PC-9 (cell line): ENCODE data around the gene BHLHA9.

Experiments used
- EZH2 ChIP-seq: fragments of 200-600 bp; sonication (generic); IDR thresholded peaks from 2 replicates; pipeline ENCODE4 v1.8.0; 2017; ENCODE audit warnings: antibody characterized with exemption, low read depth
- TF ChIP-seq, protein P1 (sequence below): fragments of 200-600 bp; sonication (generic); conservative IDR thresholded peaks from 2 replicates; pipeline ENCODE4 v1.6.1; 2017; ENCODE audit warnings: mixed run types, antibody characterized with exemption, mild to moderate bottlenecking, moderate library complexity

DNA sequence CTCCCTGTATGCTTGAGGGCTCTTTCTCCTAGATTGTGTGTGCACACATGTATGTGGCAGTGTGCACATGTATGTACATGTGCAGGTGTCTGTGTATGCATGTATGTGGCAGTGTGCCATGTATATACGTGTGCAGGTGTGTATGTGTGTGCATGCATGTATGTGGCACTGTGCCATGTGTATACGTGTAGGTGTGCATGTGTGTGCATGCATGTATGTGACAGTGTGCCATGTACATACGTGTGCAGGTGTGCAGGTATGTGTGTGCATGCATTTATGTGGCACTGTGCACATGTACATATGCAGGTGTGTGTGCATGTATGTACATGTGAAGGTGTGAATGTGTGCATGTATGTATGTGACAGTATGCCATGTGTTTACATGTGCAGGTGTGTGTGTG is 43.9 kb upstream of the BHLHA9 start:
- TF ChIP-seq, protein P1, sequence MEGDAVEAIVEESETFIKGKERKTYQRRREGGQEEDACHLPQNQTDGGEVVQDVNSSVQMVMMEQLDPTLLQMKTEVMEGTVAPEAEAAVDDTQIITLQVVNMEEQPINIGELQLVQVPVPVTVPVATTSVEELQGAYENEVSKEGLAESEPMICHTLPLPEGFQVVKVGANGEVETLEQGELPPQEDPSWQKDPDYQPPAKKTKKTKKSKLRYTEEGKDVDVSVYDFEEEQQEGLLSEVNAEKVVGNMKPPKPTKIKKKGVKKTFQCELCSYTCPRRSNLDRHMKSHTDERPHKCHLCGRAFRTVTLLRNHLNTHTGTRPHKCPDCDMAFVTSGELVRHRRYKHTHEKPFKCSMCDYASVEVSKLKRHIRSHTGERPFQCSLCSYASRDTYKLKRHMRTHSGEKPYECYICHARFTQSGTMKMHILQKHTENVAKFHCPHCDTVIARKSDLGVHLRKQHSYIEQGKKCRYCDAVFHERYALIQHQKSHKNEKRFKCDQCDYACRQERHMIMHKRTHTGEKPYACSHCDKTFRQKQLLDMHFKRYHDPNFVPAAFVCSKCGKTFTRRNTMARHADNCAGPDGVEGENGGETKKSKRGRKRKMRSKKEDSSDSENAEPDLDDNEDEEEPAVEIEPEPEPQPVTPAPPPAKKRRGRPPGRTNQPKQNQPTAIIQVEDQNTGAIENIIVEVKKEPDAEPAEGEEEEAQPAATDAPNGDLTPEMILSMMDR: no peak
- TF ChIP-seq EZH2: no peak
